Activated CD4-positive, alpha-beta T cell treated with anti-CD3 and anti-CD28 coated beads for 24 hours (primary cell): ENCODE data around the gene ANKFY1.
"Not testable (repeated sequence)": the region's sequence is repeated elsewhere in the genome, so short reads cannot be mapped to it uniquely, and the experiment has no call there.

Source experiments
- DNase-seq, 2 donors: peaks; one replicate each; pipeline ENCODE4 v3.0.0-alpha.2; 2020; ENCODE audit warnings: low read depth in 2 of 2

Gene ANKFY1

GRCh38 chr17:4220655-4221054 is 43.1 kb downstream of the ANKFY1 start:
- no peak for DNase-seq

- DNase-seq = no peak
Measured at GRCh38 chr17:4219241-4219640, 44.5 kb downstream of the ANKFY1 start.

DNA sequence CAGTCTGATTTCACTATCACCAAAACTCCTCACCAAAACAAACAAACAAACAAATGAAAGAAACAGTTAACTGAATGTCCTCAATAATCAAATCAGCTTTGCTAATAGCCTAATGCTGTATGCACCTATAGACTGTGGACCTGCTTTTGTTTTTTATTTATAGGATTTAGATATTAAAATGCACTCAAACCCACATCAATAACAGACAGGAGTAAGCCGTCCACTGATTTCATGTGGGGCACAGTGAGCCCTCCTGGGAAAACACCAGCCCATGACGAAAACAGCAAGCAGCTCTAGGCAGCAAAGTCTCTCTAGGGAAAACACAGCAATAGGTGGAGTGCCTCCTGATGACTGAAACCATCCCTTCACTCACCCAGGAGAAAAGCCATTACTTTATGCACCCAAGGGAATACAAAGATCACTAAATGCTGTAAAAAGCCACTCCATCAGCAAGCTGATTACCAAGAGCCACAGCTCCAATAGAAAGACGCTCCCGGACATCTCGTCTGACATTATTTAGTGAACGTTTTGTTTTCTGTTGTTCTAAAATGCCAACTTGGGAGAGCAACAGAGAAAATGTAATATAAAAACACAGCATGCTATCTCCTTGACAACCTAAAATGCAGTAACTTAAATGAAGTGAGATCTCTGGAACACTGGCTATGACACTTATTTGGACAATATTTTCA is 47.8 kb downstream of the ANKFY1 start:
- DNase-seq = no peak

GRCh38 chr17:4214157-4214556 is 49.6 kb downstream of the ANKFY1 start:
- DNase-seq = no peak

DNA sequence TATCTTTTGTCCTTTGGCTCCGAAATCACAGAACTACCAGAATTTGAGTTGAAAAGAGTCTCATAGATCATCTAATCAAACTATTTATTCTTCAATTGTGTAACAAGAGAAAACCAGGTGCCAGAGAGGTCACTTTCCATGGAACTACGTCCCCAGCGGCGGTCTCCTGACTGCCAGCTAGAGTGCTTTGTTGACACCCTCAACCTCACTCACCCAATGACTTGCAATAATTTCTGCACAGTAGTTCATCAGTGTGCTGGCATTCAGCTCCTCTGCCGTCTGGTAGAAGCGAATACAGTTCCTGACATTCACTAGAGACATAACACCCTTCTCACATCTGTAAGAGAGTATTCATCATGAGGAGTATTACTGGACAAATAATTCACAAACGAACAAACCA is 54.2 kb downstream of the ANKFY1 start:
- DNase-seq = no peak

- no peak for DNase-seq
Measured at GRCh38 chr17:4208238-4208637, 55.5 kb downstream of the ANKFY1 start.

DNA sequence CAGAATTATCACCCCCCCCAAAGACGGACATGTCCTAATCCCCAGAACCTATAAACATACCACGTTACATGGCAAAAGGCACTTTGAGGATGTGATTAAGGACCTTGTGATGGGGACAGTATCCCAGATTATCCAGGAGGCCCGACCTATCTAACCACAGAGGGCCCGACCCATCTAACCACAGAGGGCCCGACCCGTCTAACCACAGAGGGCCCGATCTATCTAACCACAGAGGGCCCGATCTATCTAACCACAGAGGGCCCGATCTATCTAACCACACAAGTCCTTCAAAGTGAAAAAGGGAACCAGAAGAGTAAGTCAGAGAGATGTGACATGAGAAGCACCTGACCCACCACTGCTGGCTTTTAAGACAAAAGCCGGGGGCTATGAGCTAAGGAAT is 56.8 kb downstream of the ANKFY1 start:
- no peak for DNase-seq

- no peak for DNase-seq
Measured at GRCh38 chr17:4205917-4206316, 57.9 kb downstream of the ANKFY1 start.

GRCh38 chr17:4204710-4205173 is 59.0 kb downstream of the ANKFY1 start:
- DNase-seq = no peak

DNA sequence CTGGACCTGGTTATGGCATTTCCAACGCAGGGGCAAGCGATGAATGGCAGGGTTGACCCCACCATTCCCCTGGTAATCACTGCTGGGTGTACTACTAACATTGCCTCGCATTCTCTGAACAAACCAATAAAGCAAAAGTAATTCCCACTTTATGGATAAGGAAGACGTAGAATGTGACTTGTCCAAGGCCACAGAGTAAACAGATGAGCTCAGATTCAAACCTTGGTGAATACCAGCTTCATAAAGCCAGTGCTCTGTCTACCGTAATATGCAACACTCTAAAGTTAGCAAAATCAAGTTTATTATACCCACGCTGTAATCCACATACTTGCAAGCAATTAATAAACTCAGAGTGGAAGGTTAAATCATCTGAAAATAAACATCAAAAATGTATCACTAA is 59.6 kb downstream of the ANKFY1 start:
- no peak for DNase-seq

DNA sequence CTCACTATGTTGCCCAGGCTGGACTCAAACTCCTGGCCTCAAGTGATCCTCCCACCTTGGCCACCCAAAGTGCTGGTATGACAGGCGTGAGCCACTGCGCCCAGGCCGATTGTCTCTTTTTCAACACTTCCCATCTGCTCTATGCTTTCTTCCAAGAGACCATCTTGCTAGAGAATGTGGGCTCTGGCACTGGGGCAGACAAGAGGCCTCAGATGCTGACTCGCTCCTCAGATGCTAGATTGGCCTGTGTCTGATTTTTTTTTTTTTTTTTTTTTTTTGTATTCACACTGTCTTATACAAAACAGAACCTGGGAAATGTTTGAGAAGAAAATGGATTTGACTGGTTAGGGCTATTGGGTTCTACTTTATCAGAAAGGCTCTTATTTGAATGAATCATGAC is 62.6 kb downstream of the ANKFY1 start:
- no peak for DNase-seq

DNA sequence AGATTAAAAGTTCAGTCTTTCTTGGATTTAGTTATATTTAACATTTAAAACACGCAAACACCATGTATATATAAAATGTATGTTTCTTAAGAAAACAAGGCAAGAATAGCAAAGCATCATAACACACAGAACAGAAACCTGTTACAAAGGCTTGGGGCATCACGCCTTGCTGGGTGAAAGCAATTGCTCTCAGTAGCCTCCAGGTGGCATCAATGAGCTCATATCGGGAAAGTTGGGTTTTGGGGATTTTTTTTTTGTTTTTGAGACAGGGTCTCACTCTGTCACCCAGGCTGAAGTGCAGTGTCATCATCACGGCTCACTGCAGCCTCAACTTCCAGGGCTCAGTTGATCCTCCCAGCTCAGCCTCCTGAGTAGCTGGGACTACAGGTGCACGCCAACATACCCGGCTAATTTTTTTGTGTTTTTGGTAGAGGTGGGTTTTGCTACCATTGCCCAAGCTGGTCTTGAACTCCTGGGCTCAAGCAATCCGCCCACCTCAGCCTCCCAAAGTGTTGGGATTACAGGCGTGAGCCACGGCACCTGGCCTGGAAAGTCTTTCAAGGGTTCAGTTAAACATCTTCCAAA is 63.9 kb downstream of the ANKFY1 start:
- no peak for DNase-seq

GRCh38 chr17:4198995-4199394 is 64.8 kb downstream of the ANKFY1 start:
- no peak for DNase-seq

DNA sequence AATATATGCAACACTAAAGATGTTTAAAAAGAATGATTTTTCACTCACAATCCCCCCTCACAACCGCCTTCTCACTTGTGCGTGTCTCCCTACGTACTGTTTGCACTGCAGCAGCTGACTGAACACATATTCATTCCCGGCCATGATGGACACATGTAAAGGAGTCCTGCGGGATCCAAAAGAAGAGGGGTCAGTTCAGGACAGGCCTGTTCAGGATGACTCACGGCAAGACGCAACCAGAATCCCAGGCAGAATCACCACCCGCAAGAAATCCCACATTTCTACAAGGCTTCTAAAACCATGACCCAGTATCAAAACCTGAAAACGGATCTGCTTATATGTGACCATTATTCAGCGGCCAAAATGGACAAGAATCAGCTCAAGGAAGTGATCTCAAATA is 68.5 kb downstream of the ANKFY1 start:
- DNase-seq = no peak

- DNase-seq = no peak
Measured at GRCh38 chr17:4194796-4195195, 69.0 kb downstream of the ANKFY1 start.

- DNase-seq = not testable (repeated sequence)
Measured at GRCh38 chr17:4190791-4191190, 73.0 kb downstream of the ANKFY1 start.

GRCh38 chr17:4189280-4189679 is 74.5 kb downstream of the ANKFY1 start:
- no peak for DNase-seq

DNA sequence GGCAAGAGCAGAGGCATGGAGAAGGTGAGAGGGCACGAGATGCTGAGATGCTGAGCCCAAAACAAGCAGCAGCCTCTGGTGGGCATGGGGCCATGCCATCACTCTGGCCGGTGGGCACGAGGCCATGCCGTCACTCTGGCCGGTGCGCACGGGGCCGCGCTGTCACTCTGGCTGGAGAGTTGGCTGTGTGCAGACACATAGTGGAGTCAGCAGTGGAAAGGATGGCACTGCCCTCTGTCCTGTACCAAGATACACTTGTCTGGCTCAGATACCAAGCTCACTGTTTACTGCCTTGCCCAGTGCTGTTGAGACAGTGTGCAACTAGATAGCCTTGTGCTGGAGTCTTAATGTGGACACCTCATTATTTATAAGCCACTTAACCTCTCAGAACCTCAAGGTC is 75.7 kb downstream of the ANKFY1 start:
- no peak for DNase-seq

- DNase-seq = no peak
Measured at GRCh38 chr17:4187076-4187475, 76.7 kb downstream of the ANKFY1 start.

DNA sequence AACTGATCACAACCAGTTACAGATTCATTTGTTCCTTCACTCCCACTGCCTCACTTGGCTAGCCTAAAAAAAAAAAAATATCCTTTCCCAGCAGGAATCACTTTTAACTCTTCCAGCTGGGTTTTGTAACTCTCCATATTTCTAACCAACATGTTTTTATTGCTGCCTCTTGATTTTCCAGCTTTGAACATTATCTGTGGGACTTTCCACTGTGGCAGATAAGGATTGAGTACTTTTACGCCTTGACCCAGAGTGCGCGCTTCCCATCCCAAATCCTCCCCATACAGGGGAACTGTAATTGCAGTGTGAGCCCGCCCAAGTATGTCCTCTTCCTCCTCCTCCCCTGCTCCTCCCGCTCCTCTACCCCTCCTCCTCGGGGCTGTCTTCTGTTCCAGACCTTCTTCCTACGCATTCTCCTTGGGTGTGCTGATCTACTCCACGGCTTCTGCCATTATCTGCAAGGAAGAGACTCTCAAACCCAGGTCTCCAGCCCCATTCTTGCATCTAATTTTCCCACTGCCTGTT is 77.4 kb downstream of the ANKFY1 start:
- no peak for DNase-seq

DNA sequence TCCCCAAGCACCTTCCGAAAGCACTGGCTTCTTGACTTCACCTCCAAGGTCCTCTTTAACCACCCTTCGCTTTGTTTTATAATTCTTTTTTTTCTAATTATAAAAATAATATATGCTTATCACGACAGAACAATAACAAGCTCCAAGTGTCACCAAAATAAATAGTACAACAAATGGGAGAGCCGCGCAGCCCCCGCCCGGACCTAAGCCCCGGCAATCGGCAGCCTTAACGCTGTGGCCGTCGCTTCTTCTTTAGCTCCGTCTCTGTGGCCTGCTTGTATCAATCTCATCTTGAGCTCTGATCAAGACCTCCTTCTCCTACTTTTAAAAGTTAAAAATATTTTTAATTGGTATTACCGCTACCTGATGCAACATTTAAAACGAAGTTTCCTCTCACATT is 78.1 kb downstream of the ANKFY1 start:
- DNase-seq = no peak

GRCh38 chr17:4184811-4185210 is 79.0 kb downstream of the ANKFY1 start:
- no peak for DNase-seq

- no peak for DNase-seq
Measured at GRCh38 chr17:4182043-4182442, 81.7 kb downstream of the ANKFY1 start.

- no peak for DNase-seq
Measured at GRCh38 chr17:4180791-4181190, 83.0 kb downstream of the ANKFY1 start.
